ENCODE measurements around the gene VRTN.

- TF ChIP-seq CTCF (IDR thresholded peaks at IDR 0.05; ENCODE audit: low read depth, low read length, poor library complexity, severe bottlenecking) (no peak), EZH2phosphoT487 (IDR thresholded peaks at IDR 0.05; ENCODE audit: borderline replicate concordance, low read length) (no peak)
These were observed 29.9 kb downstream of the VRTN start for GRCh38 chr14:74377976-74378690.
